ENCODE results near the gene CYB561D1.

The CYB561D1 gene

DNA sequence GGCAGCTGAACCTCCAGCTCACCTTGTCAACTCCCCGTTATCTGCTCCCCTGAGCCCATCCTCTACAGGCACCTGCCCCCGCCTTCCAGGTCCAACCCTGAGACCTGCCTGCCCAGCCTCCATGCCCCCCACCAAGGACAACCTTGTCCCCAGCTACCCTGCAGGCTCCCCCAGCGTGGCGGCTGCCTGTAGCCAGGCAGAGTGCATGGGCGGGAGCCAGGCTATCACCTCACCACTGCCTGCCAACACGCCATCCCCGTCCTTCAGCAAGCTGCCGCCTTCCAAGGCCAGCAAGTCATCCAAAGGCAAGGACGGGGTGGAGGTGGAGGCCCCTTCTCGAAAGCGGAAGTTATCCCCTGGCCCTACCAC, 3.0 kb upstream of the CYB561D1 start:
- no peak for DNase-seq
- 99% methylated on average over 10 of the region's 11 CpGs for WGBS (ENCODE audit: insufficient coverage)

DNA sequence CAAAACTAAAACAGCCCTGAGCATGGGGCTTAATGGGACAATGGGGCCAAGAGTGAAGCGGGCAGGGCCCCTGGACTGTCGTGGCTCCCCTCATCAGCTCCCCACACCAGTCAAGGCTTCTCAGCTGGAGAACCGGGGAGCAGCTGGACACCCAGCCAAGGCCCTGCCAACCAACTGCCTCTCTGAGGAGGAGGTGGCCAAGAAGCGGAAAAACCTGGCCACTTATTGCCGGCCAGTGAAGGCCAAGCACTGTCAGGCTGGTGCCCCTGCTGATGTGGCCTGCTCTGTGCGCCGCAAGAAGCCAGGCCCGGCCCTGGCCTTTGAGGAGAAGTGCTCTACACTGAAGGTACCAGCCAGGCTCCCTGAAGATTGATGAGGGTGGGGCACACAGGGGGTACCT, 2.5 kb upstream of the CYB561D1 start:
- peaks cover 0 to 16% (median 10%) of the 10 kb centered on the region in 4 experiments for H3K4me1 ChIP-seq (ENCODE audit: control extremely low read depth in 1 of 4, control insufficient read depth in 4 of 4, insufficient read depth in 4 of 4, low read length in 3 of 4)
- H3K27ac ChIP-seq (ENCODE audit: insufficient read depth in 1 of 2, low read depth in 1 of 2, low read length in 2 of 2, poor library complexity in 1 of 2, severe bottlenecking in 2 of 2): no peak overlapping the region
- POLR2A ChIA-PET: no interaction called here
- no peaks in the 10 kb centered on the region for H3K27me3 ChIP-seq (replicated peaks in 2 of 5; ENCODE audit: control insufficient read depth in 4 of 5, insufficient read depth in 5 of 5, low read length in 4 of 5)
- H3K36me3 ChIP-seq (ENCODE audit: control insufficient read depth in 4 of 4, insufficient read depth in 4 of 4, low read length in 3 of 4): peaks cover 2 to 42% (median 15%) of the 10 kb centered on the region in 4 experiments
- H3K9me3 ChIP-seq (ENCODE audit: control extremely low read depth in 1 of 5, control insufficient read depth in 4 of 5, insufficient read depth in 2 of 5, low read depth in 1 of 5, low read length in 4 of 5): no peaks in the 10 kb centered on the region
- no peak overlapping the region for H3K4me3 ChIP-seq (ENCODE audit: control insufficient read depth in 1 of 7, extremely low read depth in 1 of 7, insufficient read depth in 4 of 7, low read depth in 2 of 7, low read length in 6 of 7)
- CTCF ChIA-PET: interaction anchor here (1.1 to 39.1 kb wide), 13 partner anchors 9 to 288 kb away, joined by 3 to 1203 read pairs (median 4); partner anchors contain the start of genes AMIGO1 and GPR61
- DNase-seq: no peak
- WGBS (ENCODE audit: insufficient coverage): 100% methylated on average over 8 of the region's 8 CpGs

More for the DNA sequence above, 3.0 kb upstream of the CYB561D1 start:
- Histone ChIP-seq H3K9me3 (ENCODE audit: control extremely low read depth in 1 of 5, control insufficient read depth in 4 of 5, insufficient read depth in 2 of 5, low read depth in 1 of 5, low read length in 4 of 5) (no peaks in the 10 kb centered on the region), H3K4me1 (ENCODE audit: control extremely low read depth in 1 of 4, control insufficient read depth in 4 of 4, insufficient read depth in 4 of 4, low read length in 3 of 4) (peaks cover 0 to 16% (median 10%) of the 10 kb centered on the region in 4 experiments), H3K36me3 (ENCODE audit: control insufficient read depth in 4 of 4, insufficient read depth in 4 of 4, low read length in 3 of 4) (peaks cover 0 to 37% (median 12%) of the 10 kb centered on the region in 4 experiments), H3K27me3 (replicated peaks in 2 of 5; ENCODE audit: control insufficient read depth in 4 of 5, insufficient read depth in 5 of 5, low read length in 4 of 5) (no peaks in the 10 kb centered on the region), H3K27ac (ENCODE audit: insufficient read depth in 1 of 2, low read depth in 1 of 2, low read length in 2 of 2, poor library complexity in 1 of 2, severe bottlenecking in 2 of 2) (no peak overlapping the region), H3K4me3 (ENCODE audit: control insufficient read depth in 1 of 7, extremely low read depth in 1 of 7, insufficient read depth in 4 of 7, low read depth in 2 of 7, low read length in 6 of 7) (no peak overlapping the region)
- ChIA-PET CTCF (interaction anchor here (0.9 to 39.1 kb wide), 13 partner anchors 9 to 133 kb away, joined by 3 to 1203 read pairs (median 5); partner anchors contain the start of genes AMIGO1 and GPR61), POLR2A (interaction anchor here (1.0 kb wide), 1 partner anchor 22 kb away, joined by 4 read pairs; no protein-coding TSS in a partner anchor)

DNA sequence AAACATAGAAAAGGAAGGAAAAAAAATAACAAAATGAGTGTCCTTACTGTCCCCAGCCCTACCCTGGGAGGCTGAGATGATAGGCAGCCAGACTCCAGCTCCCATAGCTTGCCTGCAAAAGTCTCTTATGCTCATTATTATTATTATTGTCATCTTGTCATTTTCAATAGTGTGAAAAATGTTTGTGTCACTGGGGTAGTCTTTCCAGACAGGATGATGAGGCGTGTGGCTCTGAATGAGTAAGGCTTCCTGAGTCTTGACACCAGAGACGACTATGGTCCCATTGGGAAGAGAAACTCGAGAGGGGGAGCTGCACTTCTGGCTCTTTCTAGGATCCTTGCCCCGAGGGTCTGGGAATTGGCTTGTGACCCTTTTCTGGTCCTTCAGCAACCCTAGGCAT, 1.1 kb upstream of the CYB561D1 start:
- H3K27me3 ChIP-seq (replicated peaks in 2 of 5; ENCODE audit: control insufficient read depth in 4 of 5, insufficient read depth in 5 of 5, low read length in 4 of 5): no peaks in the 10 kb centered on the region
- H3K27ac ChIP-seq (ENCODE audit: insufficient read depth in 1 of 2, low read depth in 1 of 2, low read length in 2 of 2, poor library complexity in 1 of 2, severe bottlenecking in 2 of 2): no peak overlapping the region
- DNase-seq: no peak
- CTCF ChIA-PET: interaction anchor here (0.7 to 39.1 kb wide), 14 partner anchors 9 to 287 kb away, joined by 3 to 1203 read pairs (median 4); partner anchors contain the start of genes AMIGO1, AMPD2, ATXN7L2 and GNAI3
- peaks cover 4 to 46% (median 23%) of the 10 kb centered on the region in 4 experiments for H3K36me3 ChIP-seq (ENCODE audit: control insufficient read depth in 4 of 4, insufficient read depth in 4 of 4, low read length in 3 of 4)
- POLR2A ChIA-PET: interaction anchor here (0.6 to 1.2 kb wide), 2 partner anchors 21 to 103 kb away, joined by 3 read pairs; no protein-coding TSS in a partner anchor
- peaks cover 0 to 16% (median 10%) of the 10 kb centered on the region in 4 experiments for H3K4me1 ChIP-seq (ENCODE audit: control extremely low read depth in 1 of 4, control insufficient read depth in 4 of 4, insufficient read depth in 4 of 4, low read length in 3 of 4)
- no peaks in the 10 kb centered on the region for H3K9me3 ChIP-seq (ENCODE audit: control extremely low read depth in 1 of 5, control insufficient read depth in 4 of 5, insufficient read depth in 2 of 5, low read depth in 1 of 5, low read length in 4 of 5)
- no peak overlapping the region for H3K4me3 ChIP-seq (ENCODE audit: control insufficient read depth in 1 of 7, extremely low read depth in 1 of 7, insufficient read depth in 4 of 7, low read depth in 2 of 7, low read length in 6 of 7)
- 100% methylated on average over 3 of the region's 4 CpGs for WGBS (ENCODE audit: insufficient coverage)

DNA sequence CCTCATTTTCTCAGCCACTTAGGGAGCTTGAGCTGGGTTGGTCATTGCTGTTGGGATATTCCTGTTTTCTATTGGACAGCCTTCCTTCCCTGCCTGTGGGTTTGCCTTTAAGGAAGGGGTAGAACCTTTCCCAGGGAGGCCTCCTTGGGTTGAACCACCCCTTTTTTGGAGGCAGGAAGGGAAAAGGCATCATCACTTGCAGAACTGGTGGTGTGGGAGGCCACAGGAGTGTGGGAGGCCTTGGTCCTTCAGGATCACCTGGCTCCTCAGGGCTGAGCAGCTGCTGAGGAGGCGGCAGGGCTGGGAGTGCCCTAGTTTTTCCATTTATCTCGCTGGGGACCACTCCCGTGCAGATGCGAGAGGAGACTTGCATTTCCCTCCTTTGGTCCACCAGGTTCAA, 667 bp upstream of the CYB561D1 start:
- DNase-seq: no peak
- WGBS (ENCODE audit: insufficient coverage): 96% methylated on average over 3 of the region's 4 CpGs
- CTCF ChIA-PET: interaction anchor here (0.6 to 39.1 kb wide), 11 partner anchors 8 to 157 kb away, joined by 3 to 1203 read pairs (median 5); partner anchors contain the start of genes AMIGO1, AMPD2, ATXN7L2 and GNAI3

DNA sequence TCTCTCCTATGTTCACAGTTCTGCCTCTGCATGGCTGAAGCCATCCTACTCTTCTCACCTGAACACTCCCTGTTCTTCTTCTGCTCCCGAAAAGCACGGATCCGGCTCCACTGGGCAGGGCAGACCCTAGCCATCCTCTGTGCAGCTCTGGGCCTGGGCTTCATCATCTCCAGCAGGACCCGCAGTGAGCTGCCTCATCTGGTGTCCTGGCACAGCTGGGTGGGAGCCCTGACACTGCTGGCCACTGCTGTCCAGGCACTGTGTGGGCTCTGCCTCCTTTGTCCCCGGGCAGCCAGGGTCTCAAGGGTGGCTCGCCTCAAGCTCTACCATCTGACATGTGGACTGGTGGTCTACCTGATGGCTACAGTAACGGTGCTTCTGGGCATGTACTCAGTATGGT, 1.8 kb downstream of the CYB561D1 start:
- no peaks in the 10 kb centered on the region for H3K27me3 ChIP-seq (replicated peaks in 2 of 5; ENCODE audit: control insufficient read depth in 4 of 5, insufficient read depth in 5 of 5, low read length in 4 of 5)
- H3K27ac ChIP-seq (ENCODE audit: insufficient read depth in 1 of 2, low read depth in 1 of 2, low read length in 2 of 2, poor library complexity in 1 of 2, severe bottlenecking in 2 of 2): no peak overlapping the region
- H3K36me3 ChIP-seq (ENCODE audit: control insufficient read depth in 4 of 4, insufficient read depth in 4 of 4, low read length in 3 of 4): peaks cover 6 to 44% (median 26%) of the 10 kb centered on the region in 4 experiments
- no peaks in the 10 kb centered on the region for H3K9me3 ChIP-seq (ENCODE audit: control extremely low read depth in 1 of 5, control insufficient read depth in 4 of 5, insufficient read depth in 2 of 5, low read depth in 1 of 5, low read length in 4 of 5)
- ChIA-PET POLR2A (no interaction called here), CTCF (interaction anchor here (1.4 to 39.1 kb wide), 5 partner anchors 8 to 39 kb away, joined by 4 to 1203 read pairs (median 10); partner anchors contain the start of genes AMIGO1 and GPR61)
- 100% methylated on average over 7 of the region's 7 CpGs for WGBS (ENCODE audit: insufficient coverage)
- peaks cover 0 to 17% (median 10%) of the 10 kb centered on the region in 4 experiments for H3K4me1 ChIP-seq (ENCODE audit: control extremely low read depth in 1 of 4, control insufficient read depth in 4 of 4, insufficient read depth in 4 of 4, low read length in 3 of 4)
- DNase-seq: no peak
- H3K4me3 ChIP-seq (ENCODE audit: control insufficient read depth in 1 of 7, extremely low read depth in 1 of 7, insufficient read depth in 4 of 7, low read depth in 2 of 7, low read length in 6 of 7): no peak overlapping the region

More for the DNA sequence above, 667 bp upstream of the CYB561D1 start:
- H3K4me3 ChIP-seq (ENCODE audit: control insufficient read depth in 1 of 7, extremely low read depth in 1 of 7, insufficient read depth in 4 of 7, low read depth in 2 of 7, low read length in 6 of 7): no peak overlapping the region
- POLR2A ChIA-PET: no interaction called here
- peaks cover 0 to 16% (median 10%) of the 10 kb centered on the region in 4 experiments for H3K4me1 ChIP-seq (ENCODE audit: control extremely low read depth in 1 of 4, control insufficient read depth in 4 of 4, insufficient read depth in 4 of 4, low read length in 3 of 4)
- H3K9me3 ChIP-seq (ENCODE audit: control extremely low read depth in 1 of 5, control insufficient read depth in 4 of 5, insufficient read depth in 2 of 5, low read depth in 1 of 5, low read length in 4 of 5): no peaks in the 10 kb centered on the region
- H3K27ac ChIP-seq (ENCODE audit: insufficient read depth in 1 of 2, low read depth in 1 of 2, low read length in 2 of 2, poor library complexity in 1 of 2, severe bottlenecking in 2 of 2): no peak overlapping the region
- H3K27me3 ChIP-seq (replicated peaks in 2 of 5; ENCODE audit: control insufficient read depth in 4 of 5, insufficient read depth in 5 of 5, low read length in 4 of 5): no peaks in the 10 kb centered on the region
- peaks cover 4 to 46% (median 25%) of the 10 kb centered on the region in 4 experiments for H3K36me3 ChIP-seq (ENCODE audit: control insufficient read depth in 4 of 4, insufficient read depth in 4 of 4, low read length in 3 of 4)

DNA sequence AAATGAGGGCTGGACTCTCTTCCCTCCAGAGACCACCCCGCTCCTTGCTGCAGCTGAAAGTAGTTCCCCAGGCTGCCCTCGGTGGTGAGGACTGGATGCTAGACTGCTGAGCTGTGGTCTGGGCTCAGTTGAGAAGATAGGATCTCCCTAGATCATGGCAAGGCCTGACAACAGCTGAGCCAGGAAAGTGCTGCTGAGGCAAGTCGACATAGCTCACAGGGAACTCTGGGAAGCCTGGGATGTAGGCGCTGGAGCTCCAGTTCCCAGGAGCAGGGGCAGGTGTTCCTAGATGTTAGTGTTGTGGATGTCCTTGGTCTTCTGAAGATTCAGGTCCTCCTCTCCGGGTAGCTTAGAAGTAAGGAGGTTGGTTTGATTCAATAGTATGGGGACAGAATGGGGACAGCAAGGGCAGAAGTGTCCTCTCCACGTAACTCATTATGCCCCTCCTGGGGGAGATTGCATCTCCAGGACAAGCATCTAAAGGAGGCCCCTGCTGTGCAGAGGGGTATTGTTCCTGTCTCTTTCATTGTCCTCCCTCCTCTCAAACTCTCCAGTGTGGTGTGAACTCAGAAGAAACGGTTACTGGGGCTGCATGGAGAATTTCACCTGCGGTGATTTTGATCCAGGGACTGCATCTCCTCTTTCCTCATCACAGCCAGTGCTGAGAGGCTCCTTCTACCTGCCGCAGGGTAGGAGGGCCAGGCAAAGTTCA, 3.7 kb downstream of the CYB561D1 start:
- no peaks in the 10 kb centered on the region for H3K9me3 ChIP-seq (ENCODE audit: control extremely low read depth in 1 of 5, control insufficient read depth in 4 of 5, insufficient read depth in 2 of 5, low read depth in 1 of 5, low read length in 4 of 5)
- 83% methylated on average over 7 of the region's 9 CpGs for WGBS (ENCODE audit: insufficient coverage)
- peaks cover 0 to 36% (median 20%) of the 10 kb centered on the region in 4 experiments for H3K4me1 ChIP-seq (ENCODE audit: control extremely low read depth in 1 of 4, control insufficient read depth in 4 of 4, insufficient read depth in 4 of 4, low read length in 3 of 4)
- peaks cover 6 to 46% (median 28%) of the 10 kb centered on the region in 4 experiments for H3K36me3 ChIP-seq (ENCODE audit: control insufficient read depth in 4 of 4, insufficient read depth in 4 of 4, low read length in 3 of 4)
- H3K4me3 ChIP-seq (ENCODE audit: control insufficient read depth in 1 of 7, extremely low read depth in 1 of 7, insufficient read depth in 4 of 7, low read depth in 2 of 7, low read length in 6 of 7): no peak overlapping the region
- no peak for DNase-seq
- H3K27ac ChIP-seq (ENCODE audit: insufficient read depth in 1 of 2, low read depth in 1 of 2, low read length in 2 of 2, poor library complexity in 1 of 2, severe bottlenecking in 2 of 2): no peak overlapping the region
- POLR2A ChIA-PET: no interaction called here
- CTCF ChIA-PET: interaction anchor here (0.6 to 39.1 kb wide), 8 partner anchors 6 to 175 kb away, joined by 3 to 1203 read pairs (median 50); partner anchors contain the start of genes AMIGO1, ATXN7L2, CYB561D1 and GPR61
- H3K27me3 ChIP-seq (replicated peaks in 2 of 5; ENCODE audit: control insufficient read depth in 4 of 5, insufficient read depth in 5 of 5, low read length in 4 of 5): no peaks in the 10 kb centered on the region
